Measurements from ENCODE around the gene GOLT1A. TPM values are rescaled to one million over a fixed set of nuclear protein-coding genes. Genes with fewer than 3 reads are reported as not detected.

Gene GOLT1A
- polyA plus RNA-seq, 2 of the 4 experiments (the other 2 are of a cell fraction) = 1.8 to 6.4 TPM

DNA sequence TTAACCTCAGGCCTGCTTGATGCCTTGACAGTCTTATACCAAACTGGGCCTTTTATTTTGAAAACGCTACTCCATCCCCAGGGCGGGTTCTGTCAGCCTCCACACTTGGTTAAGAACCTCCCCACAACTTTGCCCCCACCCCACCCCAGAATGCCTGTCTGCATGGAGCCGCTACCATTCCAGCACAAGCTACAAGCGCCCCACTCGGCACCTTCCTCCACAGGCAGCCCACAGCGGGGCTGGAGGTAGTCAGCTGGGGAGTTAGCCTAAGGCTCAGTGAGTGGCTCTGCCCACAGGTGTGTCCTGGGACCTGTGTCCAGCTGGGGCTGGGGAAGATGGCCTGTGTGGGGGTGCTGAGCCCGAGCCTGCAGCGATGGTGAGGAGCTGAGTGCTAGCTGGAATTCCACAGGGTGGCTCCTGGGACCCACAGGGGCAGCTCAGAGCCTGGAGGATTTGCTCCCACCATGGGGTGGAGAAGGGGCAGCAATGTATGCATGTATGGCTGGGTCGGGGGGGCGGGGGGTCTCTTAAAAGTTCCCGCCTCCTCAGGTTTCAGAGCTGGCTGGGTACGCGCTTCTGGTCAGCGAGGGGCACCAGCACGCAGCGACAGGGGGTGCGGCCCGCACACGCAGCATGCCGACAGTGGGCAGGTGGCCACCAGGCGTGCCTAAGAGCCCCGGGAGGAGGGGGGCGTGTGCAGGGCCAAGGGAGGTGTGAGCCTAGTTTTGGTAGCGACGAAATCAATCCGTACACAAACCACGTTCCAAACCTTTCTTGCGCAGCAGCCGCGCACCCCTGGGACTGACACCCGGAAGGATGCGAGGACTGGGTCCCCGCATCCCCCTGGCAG is 62.9 kb downstream of the GOLT1A start:
- peak overlapping the region; percentile 78 to 85 for H3K27ac ChIP-seq
- FAIRE-seq = no peak
- WGBS (ENCODE audit: missing lambda C conversion rate) = 72% methylated on average over 24 of the region's 33 CpGs
- peak; percentile 12 to 18; a peak in 4 of 6 replicates for ATAC-seq
- ChIA-PET CTCF (interaction anchor here (1.2 to 6.2 kb wide), 7 partner anchors 8 to 248 kb away, joined by 3 to 62 read pairs (median 9); no protein-coding TSS in a partner anchor), POLR2A (interaction anchor here (0.7 kb wide), 1 partner anchor 284 kb away, joined by 4 read pairs; no protein-coding TSS in a partner anchor)
- H3K4me3 ChIP-seq = peak overlapping the region; percentile 96
- TF ChIP-seq, protein P1, sequence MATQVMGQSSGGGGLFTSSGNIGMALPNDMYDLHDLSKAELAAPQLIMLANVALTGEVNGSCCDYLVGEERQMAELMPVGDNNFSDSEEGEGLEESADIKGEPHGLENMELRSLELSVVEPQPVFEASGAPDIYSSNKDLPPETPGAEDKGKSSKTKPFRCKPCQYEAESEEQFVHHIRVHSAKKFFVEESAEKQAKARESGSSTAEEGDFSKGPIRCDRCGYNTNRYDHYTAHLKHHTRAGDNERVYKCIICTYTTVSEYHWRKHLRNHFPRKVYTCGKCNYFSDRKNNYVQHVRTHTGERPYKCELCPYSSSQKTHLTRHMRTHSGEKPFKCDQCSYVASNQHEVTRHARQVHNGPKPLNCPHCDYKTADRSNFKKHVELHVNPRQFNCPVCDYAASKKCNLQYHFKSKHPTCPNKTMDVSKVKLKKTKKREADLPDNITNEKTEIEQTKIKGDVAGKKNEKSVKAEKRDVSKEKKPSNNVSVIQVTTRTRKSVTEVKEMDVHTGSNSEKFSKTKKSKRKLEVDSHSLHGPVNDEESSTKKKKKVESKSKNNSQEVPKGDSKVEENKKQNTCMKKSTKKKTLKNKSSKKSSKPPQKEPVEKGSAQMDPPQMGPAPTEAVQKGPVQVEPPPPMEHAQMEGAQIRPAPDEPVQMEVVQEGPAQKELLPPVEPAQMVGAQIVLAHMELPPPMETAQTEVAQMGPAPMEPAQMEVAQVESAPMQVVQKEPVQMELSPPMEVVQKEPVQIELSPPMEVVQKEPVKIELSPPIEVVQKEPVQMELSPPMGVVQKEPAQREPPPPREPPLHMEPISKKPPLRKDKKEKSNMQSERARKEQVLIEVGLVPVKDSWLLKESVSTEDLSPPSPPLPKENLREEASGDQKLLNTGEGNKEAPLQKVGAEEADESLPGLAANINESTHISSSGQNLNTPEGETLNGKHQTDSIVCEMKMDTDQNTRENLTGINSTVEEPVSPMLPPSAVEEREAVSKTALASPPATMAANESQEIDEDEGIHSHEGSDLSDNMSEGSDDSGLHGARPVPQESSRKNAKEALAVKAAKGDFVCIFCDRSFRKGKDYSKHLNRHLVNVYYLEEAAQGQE (IDR thresholded peaks at IDR 0.05) = no peak
- no peak for TF ChIP-seq CBX2 (IDR thresholded peaks at IDR 0.05; ENCODE audit: borderline replicate concordance, low read depth)
- no peak for TF ChIP-seq PHF8 (IDR thresholded peaks at IDR 0.05; ENCODE audit: borderline replicate concordance, low read depth)
- no peak for TF ChIP-seq ZSCAN20 (CRISPR knock-in tag; IDR thresholded peaks at IDR 0.05)
- no peak for TF ChIP-seq EHF (CRISPR knock-in tag; IDR thresholded peaks at IDR 0.05)
- TF ChIP-seq ESRRA (IDR thresholded peaks at IDR 0.05; ENCODE audit: borderline replicate concordance, low read length) = no peak
- TF ChIP-seq POLR2AphosphoS2 (conservative IDR thresholded peaks at IDR 0.05; ENCODE audit: low read length) = no peak
- TF ChIP-seq BHLHE40 (IDR thresholded peaks at IDR 0.05; ENCODE audit: low read depth, low read length) = no peak
- no peak for TF ChIP-seq FOXS1 (CRISPR knock-in tag; IDR thresholded peaks at IDR 0.05)
- TF ChIP-seq FOSL2 (IDR thresholded peaks at IDR 0.05) = no peak
- no peak for TF ChIP-seq FOSL2 (CRISPR knock-in tag; IDR thresholded peaks at IDR 0.05)
- TF ChIP-seq, protein P2, sequence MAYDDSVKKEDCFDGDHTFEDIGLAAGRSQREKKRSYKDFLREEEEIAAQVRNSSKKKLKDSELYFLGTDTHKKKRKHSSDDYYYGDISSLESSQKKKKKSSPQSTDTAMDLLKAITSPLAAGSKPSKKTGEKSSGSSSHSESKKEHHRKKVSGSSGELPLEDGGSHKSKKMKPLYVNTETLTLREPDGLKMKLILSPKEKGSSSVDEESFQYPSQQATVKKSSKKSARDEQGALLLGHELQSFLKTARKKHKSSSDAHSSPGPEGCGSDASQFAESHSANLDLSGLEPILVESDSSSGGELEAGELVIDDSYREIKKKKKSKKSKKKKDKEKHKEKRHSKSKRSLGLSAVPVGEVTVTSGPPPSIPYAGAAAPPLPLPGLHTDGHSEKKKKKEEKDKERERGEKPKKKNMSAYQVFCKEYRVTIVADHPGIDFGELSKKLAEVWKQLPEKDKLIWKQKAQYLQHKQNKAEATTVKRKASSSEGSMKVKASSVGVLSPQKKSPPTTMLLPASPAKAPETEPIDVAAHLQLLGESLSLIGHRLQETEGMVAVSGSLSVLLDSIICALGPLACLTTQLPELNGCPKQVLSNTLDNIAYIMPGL (CRISPR knock-in tag; IDR thresholded peaks at IDR 0.05; ENCODE audit: borderline replicate concordance) = no peak
- TF ChIP-seq CBX8 (IDR thresholded peaks at IDR 0.05) = no peak
- no peak for TF ChIP-seq RFX5 (IDR thresholded peaks at IDR 0.05)
- TF ChIP-seq, protein P3, sequence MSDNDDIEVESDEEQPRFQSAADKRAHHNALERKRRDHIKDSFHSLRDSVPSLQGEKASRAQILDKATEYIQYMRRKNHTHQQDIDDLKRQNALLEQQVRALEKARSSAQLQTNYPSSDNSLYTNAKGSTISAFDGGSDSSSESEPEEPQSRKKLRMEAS (IDR thresholded peaks at IDR 0.05) = no peak
- TF ChIP-seq ZFP36 (IDR thresholded peaks at IDR 0.05; ENCODE audit: borderline replicate concordance, partially characterized antibody) = no peak
- no peak for TF ChIP-seq EP300 (IDR thresholded peaks at IDR 0.05)
- no peak for TF ChIP-seq SREBF2 (IDR thresholded peaks at IDR 0.05)
- no peak for TF ChIP-seq TP53 (CRISPR knock-in tag; IDR thresholded peaks at IDR 0.05)
- H3K4me1 ChIP-seq = peaks cover 16% of the 10 kb centered on the region
- H3K4me2 ChIP-seq = peak overlapping the region; percentile 100
- H3K9me3 ChIP-seq = no peaks in the 10 kb centered on the region
- DNase-seq (ENCODE audit: low read depth in 1 of 2, low spot score in 1 of 2) = no peak

Data from A549 (cell line).